Uterine smooth muscle cell (primary cell): ENCODE measurements around the gene PRSS48. TPM values are rescaled to one million over a fixed set of nuclear protein-coding genes. Genes with fewer than 3 reads are reported as not detected.

Experiments
- total RNA-seq: library from RNA; depleted of rRNA; stranded (reverse); fragments of >200 nt; gene quantifications from 2 replicates; pipeline ENCODE4 v1.2.3, GENCODE V29; 2014

PRSS48 gene, protein sequence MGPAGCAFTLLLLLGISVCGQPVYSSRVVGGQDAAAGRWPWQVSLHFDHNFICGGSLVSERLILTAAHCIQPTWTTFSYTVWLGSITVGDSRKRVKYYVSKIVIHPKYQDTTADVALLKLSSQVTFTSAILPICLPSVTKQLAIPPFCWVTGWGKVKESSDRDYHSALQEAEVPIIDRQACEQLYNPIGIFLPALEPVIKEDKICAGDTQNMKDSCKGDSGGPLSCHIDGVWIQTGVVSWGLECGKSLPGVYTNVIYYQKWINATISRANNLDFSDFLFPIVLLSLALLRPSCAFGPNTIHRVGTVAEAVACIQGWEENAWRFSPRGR
- not detected in 2 replicates for total RNA-seq

DNA sequence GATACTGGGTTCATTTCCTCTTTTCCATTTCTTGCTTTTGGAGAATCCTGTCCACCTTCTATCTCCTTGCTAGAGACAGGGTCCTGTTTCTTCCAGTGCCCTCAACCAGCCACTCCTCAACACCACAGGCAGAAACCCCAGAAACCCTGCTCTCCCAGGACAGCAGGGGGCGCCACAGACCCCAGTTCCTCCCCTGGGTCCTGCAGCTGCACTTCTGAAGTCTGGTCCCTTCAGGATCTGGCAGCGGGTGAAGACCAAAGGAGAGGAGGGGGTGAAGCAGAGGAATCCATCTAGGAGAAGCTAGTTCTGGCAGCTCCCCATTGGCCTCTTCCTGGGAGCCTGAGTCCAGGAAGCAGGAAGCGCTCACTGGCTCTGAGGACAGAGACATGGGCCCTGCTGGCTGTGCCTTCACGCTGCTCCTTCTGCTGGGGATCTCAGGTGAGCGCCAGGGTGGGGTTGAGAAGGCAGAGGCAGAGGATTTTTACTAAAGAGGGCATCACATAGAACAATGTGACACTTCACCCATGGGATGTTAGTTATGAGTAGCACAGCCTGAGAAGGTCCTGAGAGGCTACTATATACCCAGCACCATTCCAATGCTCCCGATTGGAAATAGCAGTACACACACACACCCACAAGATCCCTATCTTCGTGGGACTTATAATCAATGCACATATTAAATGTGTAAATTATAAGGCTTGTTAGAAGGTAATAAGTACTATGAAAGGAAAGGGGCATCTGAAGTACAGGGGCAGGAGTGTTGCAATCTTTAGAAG is at the start of gene PRSS48:
Gene PRSS48, plus strand, starts transcription at position 375 of the 776 bp plus-strand sequence. Its CDS starts 12 bp downstream, at position 387.

DNA sequence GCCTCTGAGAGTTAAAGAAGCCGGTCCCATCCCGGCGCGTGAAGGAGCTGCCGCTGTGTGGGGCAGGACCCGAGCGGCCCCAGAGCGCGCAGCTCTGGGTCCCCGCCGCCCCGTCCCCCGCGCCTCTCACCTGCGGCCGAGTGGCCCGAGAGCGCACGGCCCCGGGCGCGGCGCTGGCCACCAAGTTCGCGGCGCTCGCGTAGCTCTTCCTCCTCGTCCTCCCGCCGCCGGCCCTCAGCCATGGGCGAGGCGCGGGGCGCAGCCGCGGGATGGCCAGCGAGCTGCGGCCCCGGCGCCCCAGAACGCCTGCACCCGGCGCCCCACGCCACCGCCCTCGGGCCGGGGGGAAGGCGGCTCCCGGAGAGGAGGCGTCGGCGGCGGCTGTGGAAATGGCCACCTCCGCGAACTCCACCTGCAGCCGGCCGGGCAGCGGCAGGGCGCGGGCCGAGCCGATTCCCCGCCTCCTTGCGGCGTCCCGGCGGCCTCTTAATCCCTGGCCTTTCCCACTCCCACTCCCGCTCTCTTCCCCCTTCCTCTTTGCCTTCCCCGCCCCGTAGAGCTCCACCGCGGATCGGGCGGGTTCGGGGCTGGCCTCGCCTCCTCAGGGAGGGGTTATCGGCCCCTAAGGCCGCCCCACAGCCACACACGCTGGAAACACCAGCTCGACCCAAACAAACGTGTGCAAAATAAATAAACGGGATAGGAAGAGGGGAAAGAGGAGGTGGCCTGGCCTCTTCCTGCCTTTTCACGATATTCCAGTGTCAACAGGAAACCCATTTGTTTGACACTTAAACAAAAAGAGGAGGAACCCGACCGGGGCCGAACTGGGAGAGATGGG is 48.4 kb downstream of the PRSS48 start, which contains the start of gene SH3D19:
Gene SH3D19, minus strand, starts transcription at position 495 of the 838 bp plus-strand sequence. Its CDS starts 253 bp downstream, at position 242.

Other genes starting within 250 kb of the PRSS48 start
- gene RPS3A, start 177.5 kb upstream of the PRSS48 start, total RNA-seq = 2,125 and 2,542 TPM in 2 replicates
- gene SH3D19, start 48.4 kb downstream of the PRSS48 start, total RNA-seq = 18.4 and 19.3 TPM in 2 replicates
- gene FHIP1A, start 132.0 kb downstream of the PRSS48 start, total RNA-seq = 1.4 TPM in 2 replicates